ENCODE results near the gene TPST2.

GRCh38 chr22:26593763-26594162 lies 3.8 kb upstream of the TPST2 start:
- TF ChIP-seq EZH2 (IDR thresholded peaks at IDR 0.05; ENCODE audit: insufficient read depth, poor library complexity, severe bottlenecking) (no peak), EZH2phosphoT487 (IDR thresholded peaks at IDR 0.05; ENCODE audit: insufficient read depth, low read depth) (no peak)

All from GM23248 (cell line).